ENCODE measurements around the gene INPP5E. TPM values are rescaled to one million over a fixed set of nuclear protein-coding genes. Genes with fewer than 3 reads are reported as not detected.

The INPP5E gene
- total RNA-seq, 6 experiments from 2014 or later, result 5.9 to 7.6 (median 6.0) TPM

- 93% methylated on average over 7 of the region's 14 CpGs for WGBS (ENCODE audit: insufficient coverage, low coverage, low lambda C conversion rate, missing lambda C conversion rate)
- no peak overlapping the region for H3K4me3 ChIP-seq
- DNase-seq, result no peak
- TF ChIP-seq CTCF (IDR thresholded peaks at IDR 0.05), result no peak
- TF ChIP-seq POLR2A (IDR thresholded peaks at IDR 0.05), result no peak
- no peaks in the 10 kb centered on the region for H3K9me3 ChIP-seq
- H3K27ac ChIP-seq, result no peak overlapping the region
- H3K36me3 ChIP-seq, result peaks cover 0 to 40% (median 11%) of the 10 kb centered on the region in 4 donors
- ATAC-seq, result no peak
- no peaks in the 10 kb centered on the region for H3K27me3 ChIP-seq
- H3K4me1 ChIP-seq, result peaks cover 0 to 15% (median 5%) of the 10 kb centered on the region in 4 donors
- intact Hi-C loops (cut with DNase I), result no loop called here
These were observed 34.9 kb downstream of the INPP5E start for GRCh38 chr9:136404801-136405136.

GRCh38 chr9:136403915-136404800, 35.5 kb downstream of the INPP5E start:
- Histone ChIP-seq H3K4me3 (no peak overlapping the region), H3K4me1 (peaks cover 0 to 11% (median 2%) of the 10 kb centered on the region in 4 donors), H3K36me3 (peaks cover 0 to 40% (median 11%) of the 10 kb centered on the region in 4 donors), H3K9me3 (no peaks in the 10 kb centered on the region), H3K27ac (no peak overlapping the region), H3K27me3 (no peaks in the 10 kb centered on the region)
- no peak for TF ChIP-seq POLR2A (IDR thresholded peaks at IDR 0.05)
- no peak for TF ChIP-seq CTCF (IDR thresholded peaks at IDR 0.05)
- 80% methylated on average over 15 of the region's 32 CpGs for WGBS (ENCODE audit: insufficient coverage, low coverage, low lambda C conversion rate, missing lambda C conversion rate)
- ATAC-seq (no peak), DNase-seq (no peak)
- intact Hi-C loops (cut with DNase I), result no loop called here

DNA sequence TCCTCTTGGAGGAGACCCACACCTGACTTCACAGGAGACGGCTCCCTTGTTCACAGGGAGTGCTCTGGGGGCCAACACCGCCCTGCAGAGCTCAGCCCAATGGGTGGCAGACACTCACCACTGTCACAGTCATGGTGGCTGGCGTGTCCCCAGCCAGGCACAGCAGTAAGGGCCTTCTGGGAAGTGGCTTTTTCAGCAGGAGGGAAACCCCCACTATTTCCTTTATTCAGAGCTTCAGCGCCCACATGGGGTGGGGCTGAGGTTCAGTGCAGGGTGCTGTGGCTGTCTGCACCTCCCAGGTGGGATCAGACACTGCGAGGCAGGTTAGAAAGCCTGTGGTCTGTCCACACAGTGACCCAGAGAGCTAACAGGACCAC, 36.1 kb downstream of the INPP5E start:
- H3K27ac ChIP-seq, result no peak overlapping the region

DNA sequence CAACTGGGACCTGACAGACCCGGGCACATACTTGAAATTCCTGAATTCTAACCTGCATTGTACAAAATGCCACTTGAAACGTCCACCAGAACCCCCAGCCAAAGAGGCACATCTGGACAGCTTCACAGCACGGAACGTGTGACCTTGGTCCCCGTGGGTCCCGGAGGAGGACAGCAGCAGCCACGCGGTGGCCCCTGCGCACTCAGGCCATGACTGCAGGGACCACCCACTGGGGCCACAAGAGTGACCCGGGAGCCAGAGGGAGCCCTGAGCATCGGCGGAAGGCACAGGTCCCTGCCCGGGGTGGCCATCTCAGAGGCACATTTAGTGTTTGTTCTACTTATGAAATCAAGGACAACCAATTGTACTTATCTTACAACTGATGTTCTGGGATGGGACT, 37.6 kb downstream of the INPP5E start:
- DNase-seq (no peak), ATAC-seq (no peak)
- no peak overlapping the region for H3K4me3 ChIP-seq
- intact Hi-C loops (cut with DNase I), result no loop called here
- 100% methylated on average over 1 of the region's 13 CpGs for WGBS (ENCODE audit: insufficient coverage, low coverage, low lambda C conversion rate, missing lambda C conversion rate)
- no peaks in the 10 kb centered on the region for H3K9me3 ChIP-seq
- TF ChIP-seq POLR2A (IDR thresholded peaks at IDR 0.05), result no peak
- TF ChIP-seq CTCF (IDR thresholded peaks at IDR 0.05), result no peak
- H3K27me3 ChIP-seq, result no peaks in the 10 kb centered on the region
- peaks cover 0 to 13% (median 2%) of the 10 kb centered on the region in 4 donors for H3K4me1 ChIP-seq
- H3K36me3 ChIP-seq, result peaks cover 0 to 33% (median 11%) of the 10 kb centered on the region in 4 donors
- no peak overlapping the region for H3K27ac ChIP-seq

More for the DNA sequence above, 36.1 kb downstream of the INPP5E start:
- peaks cover 0 to 40% (median 11%) of the 10 kb centered on the region in 4 donors for H3K36me3 ChIP-seq
- peaks cover 0 to 13% (median 2%) of the 10 kb centered on the region in 4 donors for H3K4me1 ChIP-seq
- no peak overlapping the region for H3K4me3 ChIP-seq
- TF ChIP-seq CTCF (IDR thresholded peaks at IDR 0.05), result no peak
- TF ChIP-seq POLR2A (IDR thresholded peaks at IDR 0.05), result no peak
- intact Hi-C loops (cut with DNase I), result no loop called here
- no peaks in the 10 kb centered on the region for H3K27me3 ChIP-seq
- DNase-seq (no peak), ATAC-seq (no peak)
- no peaks in the 10 kb centered on the region for H3K9me3 ChIP-seq
- WGBS (ENCODE audit: insufficient coverage, low coverage, low lambda C conversion rate, missing lambda C conversion rate), result no CpG with 5 or more reads among the region's 5 CpGs

Measured in right lobe of liver (tissue), 6 donors.